Measurements from ENCODE around the gene PTPRR. TPM values are rescaled to one million over a fixed set of nuclear protein-coding genes. Genes with fewer than 3 reads are reported as not detected.

PTPRR gene
- total and polyA plus RNA-seq, 12 donors = 0.11 to 3.7 (median 0.56) TPM; not detected in 1

DNA sequence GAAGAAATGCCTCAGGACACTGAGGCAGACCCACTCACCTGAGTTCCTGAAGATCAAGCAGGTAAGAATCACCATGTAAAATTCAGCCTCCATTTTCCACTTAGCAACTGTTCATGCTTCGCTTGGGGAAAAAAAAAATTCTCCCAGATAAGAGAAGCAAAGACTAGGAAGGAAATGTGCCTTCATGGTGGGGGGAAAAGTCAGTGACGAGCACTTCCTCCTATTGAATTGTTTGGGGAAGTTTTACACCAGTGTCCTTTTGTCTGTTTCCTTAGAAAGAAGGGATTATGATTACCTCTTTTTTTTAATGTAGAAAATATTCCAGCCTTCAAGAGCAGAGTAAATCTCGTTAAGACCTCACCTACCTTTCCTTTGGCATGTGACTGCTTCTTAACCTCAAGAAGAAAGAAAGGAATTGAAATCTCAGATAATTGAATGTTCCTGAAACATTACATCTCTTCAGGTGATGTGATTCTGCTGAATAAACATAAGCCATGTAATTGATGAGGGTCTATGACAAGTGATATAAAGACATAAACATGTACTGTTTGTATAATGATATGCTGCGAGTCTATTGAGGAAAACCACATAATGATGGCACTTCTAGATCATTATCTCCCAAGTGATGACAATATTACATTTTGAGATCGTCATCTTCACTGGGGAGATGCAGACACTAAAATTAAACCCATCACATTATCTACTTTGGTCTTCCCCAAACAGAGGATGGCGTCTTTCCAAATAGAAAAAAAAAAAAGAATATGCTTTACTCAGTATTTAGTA, 283.0 kb downstream of the PTPRR start, which contains the start of gene PTPRB:
PTPRB (minus strand) TSS at position 127 of the 783 bp plus-strand sequence; CDS start at position 93, 34 bp downstream.
- H3K27me3 ChIP-seq = peaks cover 3% of the 10 kb centered on the region
- H3K9me3 ChIP-seq (replicated peaks in 1 of 3) = no peaks in the 10 kb centered on the region
- 46 to 65% (median 53%) methylated on average over 6 of the region's 6 CpGs for WGBS, 4 donors
- peak within 1 kb of the TSS in 1 of 4 donors; percentile 38 for H3K4me3 ChIP-seq
- TF ChIP-seq, protein P1, sequence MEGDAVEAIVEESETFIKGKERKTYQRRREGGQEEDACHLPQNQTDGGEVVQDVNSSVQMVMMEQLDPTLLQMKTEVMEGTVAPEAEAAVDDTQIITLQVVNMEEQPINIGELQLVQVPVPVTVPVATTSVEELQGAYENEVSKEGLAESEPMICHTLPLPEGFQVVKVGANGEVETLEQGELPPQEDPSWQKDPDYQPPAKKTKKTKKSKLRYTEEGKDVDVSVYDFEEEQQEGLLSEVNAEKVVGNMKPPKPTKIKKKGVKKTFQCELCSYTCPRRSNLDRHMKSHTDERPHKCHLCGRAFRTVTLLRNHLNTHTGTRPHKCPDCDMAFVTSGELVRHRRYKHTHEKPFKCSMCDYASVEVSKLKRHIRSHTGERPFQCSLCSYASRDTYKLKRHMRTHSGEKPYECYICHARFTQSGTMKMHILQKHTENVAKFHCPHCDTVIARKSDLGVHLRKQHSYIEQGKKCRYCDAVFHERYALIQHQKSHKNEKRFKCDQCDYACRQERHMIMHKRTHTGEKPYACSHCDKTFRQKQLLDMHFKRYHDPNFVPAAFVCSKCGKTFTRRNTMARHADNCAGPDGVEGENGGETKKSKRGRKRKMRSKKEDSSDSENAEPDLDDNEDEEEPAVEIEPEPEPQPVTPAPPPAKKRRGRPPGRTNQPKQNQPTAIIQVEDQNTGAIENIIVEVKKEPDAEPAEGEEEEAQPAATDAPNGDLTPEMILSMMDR (IDR thresholded peaks at IDR 0.05) = no peak
- TF ChIP-seq POLR2A (IDR thresholded peaks at IDR 0.05) = no peak
- H3K36me3 ChIP-seq (replicated peaks in 1 of 2) = no peaks in the 10 kb centered on the region
- intact Hi-C loops (cut with DNase I) = no loop called here
- H3K4me1 ChIP-seq (replicated peaks in 1 of 2) = no peaks in the 10 kb centered on the region
- peak within 1 kb of the TSS in 2 of 5 donors; percentile 18 to 49 for H3K27ac ChIP-seq
- peak in 1 of 7 donors; percentile 5 for DNase-seq

DNA sequence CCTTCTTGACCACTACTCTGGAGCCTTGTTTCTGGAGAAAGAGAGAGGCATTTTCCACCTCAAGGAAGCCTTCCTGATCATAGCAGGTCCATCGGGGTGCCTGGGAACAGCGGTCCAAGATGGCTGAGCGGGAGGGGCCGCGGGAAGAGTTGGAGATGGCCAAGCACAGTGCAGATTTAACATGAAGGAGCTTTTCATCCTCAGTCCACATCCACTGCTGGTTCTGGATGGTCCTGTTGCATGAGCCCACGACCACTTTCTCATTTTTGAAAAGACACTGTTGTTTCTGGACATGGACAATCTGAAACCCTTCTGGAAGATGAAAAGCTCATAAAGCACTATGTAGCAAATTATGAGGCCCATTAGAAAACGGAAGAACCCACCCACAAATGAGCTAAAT, 284.8 kb downstream of the PTPRR start:
- Histone ChIP-seq H3K4me1 (replicated peaks in 1 of 2) (no peaks in the 10 kb centered on the region), H3K27me3 (peaks cover 3% of the 10 kb centered on the region), H3K4me3 (peak overlapping the region in 1 of 4 donors; percentile 26), H3K27ac (no peak overlapping the region), H3K9me3 (replicated peaks in 1 of 3) (no peaks in the 10 kb centered on the region), H3K36me3 (replicated peaks in 1 of 2) (no peaks in the 10 kb centered on the region)
- WGBS, 4 donors = 71 to 89% (median 79%) methylated on average over 7 of the region's 7 CpGs
- intact Hi-C loops (cut with DNase I) = no loop called here
- DNase-seq = peak in 1 of 7 donors; percentile 1
- TF ChIP-seq, protein P1 (IDR thresholded peaks at IDR 0.05) = no peak
- no peak for TF ChIP-seq POLR2A (IDR thresholded peaks at IDR 0.05)

DNA sequence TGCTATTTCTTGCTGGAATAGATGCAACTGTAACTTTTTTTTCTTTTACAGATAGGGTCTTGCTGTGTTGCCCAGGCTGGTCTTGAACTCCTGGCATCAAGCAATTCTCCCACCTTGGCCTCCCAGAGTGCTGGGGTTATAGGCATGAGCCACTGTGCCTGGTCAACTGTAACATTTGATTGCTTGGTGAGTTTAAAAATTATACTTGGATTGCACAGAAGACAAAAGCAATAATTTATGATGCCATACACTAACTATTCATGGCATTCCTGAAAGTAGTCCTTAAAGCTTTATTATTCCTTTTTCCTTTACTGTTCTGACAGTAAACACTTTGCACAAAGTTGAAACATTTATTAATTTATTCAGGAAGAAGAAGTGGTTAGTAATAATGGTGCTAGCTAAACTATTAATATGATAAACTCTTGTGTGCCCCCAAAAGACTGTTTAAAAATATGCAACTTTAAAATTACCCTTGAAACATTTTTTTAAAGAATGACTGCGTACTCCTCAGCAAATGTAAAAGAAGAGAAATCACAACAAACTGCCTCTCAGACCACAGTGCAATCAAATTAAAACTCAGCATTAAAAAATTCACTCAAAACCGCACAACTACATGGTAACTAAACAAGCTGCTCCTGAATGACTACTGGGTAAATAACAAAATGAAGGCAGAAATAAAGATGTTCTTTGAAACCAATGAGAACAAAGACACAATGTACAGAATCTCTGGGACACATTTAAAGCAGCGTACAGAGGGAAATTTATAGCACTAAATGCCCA, 291.6 kb downstream of the PTPRR start:
- 77 to 91% (median 82%) methylated on average over 3 of the region's 3 CpGs for WGBS, 4 donors
- intact Hi-C loops (cut with DNase I) = no loop called here
- no peak for TF ChIP-seq POLR2A (IDR thresholded peaks at IDR 0.05)
- TF ChIP-seq, protein P1 (IDR thresholded peaks at IDR 0.05) = no peak
- no peaks in the 10 kb centered on the region for H3K4me1 ChIP-seq (replicated peaks in 1 of 2)
- DNase-seq = no peak
- H3K27ac ChIP-seq = no peak overlapping the region
- H3K9me3 ChIP-seq (replicated peaks in 1 of 3) = no peaks in the 10 kb centered on the region
- H3K4me3 ChIP-seq = peak overlapping the region in 1 of 4 donors; percentile 4
- H3K27me3 ChIP-seq = no peaks in the 10 kb centered on the region
- H3K36me3 ChIP-seq (replicated peaks in 1 of 2) = no peaks in the 10 kb centered on the region

DNA sequence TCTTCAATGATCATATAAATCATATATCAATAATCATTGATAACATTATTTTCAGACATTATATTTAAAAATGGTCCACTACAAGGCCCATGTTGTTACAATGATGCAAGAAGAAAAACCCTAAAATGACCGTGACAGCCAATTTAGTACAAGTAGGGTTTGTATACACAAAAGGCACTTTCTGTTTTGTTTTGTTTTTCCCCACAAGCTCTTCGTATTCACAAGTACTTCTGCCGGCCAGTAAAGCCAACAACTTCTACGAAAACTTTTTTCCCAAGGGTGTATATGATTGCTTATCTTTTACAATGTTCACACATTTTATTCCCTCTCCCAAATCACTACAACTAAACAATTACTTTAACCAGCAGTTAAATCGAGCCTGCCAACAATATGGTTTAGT, 292.9 kb downstream of the PTPRR start:
- intact Hi-C loops (cut with DNase I) = no loop called here
- no peak for DNase-seq
- WGBS, 4 donors = 76 to 84% (median 81%) methylated on average over 5 of the region's 5 CpGs
- no peak overlapping the region for H3K27ac ChIP-seq
- H3K4me3 ChIP-seq = no peak overlapping the region
- no peaks in the 10 kb centered on the region for H3K9me3 ChIP-seq (replicated peaks in 1 of 3)
- H3K4me1 ChIP-seq (replicated peaks in 1 of 2) = no peaks in the 10 kb centered on the region
- no peaks in the 10 kb centered on the region for H3K36me3 ChIP-seq (replicated peaks in 1 of 2)
- TF ChIP-seq, protein P1 (IDR thresholded peaks at IDR 0.05) = no peak
- no peak for TF ChIP-seq POLR2A (IDR thresholded peaks at IDR 0.05)
- no peaks in the 10 kb centered on the region for H3K27me3 ChIP-seq

All from adrenal gland (tissue), 12 donors.